CD14-positive monocyte (primary cell): ENCODE results near the gene RDX. TPM values are rescaled to one million over a fixed set of nuclear protein-coding genes. Genes with fewer than 3 reads are reported as not detected.

ENCODE experiments used
- DNase-seq, 3 donors: peaks; one replicate each; pipeline ENCODE4 v3.0.0-alpha.2; 2011 to 2022
- H2AFZ ChIP-seq: 2 replicates; pipeline ENCODE4 v1.6.0; 2012; ENCODE audit warnings: mild to moderate bottlenecking, low read depth, low read length, inconsistent platforms; ENCODE audit not compliant: insufficient read depth, poor library complexity, severe bottlenecking
- H3K27ac ChIP-seq, 2 donors: 1 replicate in 1 of 2; 2 replicates in 1 of 2; pipeline ENCODE4 v1.5.1; 2012 to 2013; ENCODE audit warnings: low read length in 2 of 2, control low read depth in 1 of 2, inconsistent platforms in 1 of 2, low read depth in 1 of 2, mild to moderate bottlenecking in 1 of 2
- H3K27me3 ChIP-seq, 2 donors: one replicate each; pipeline versions ENCODE4 v1.6.0 to v1.6.1; 2011 to 2013; ENCODE audit warnings: low read length in 2 of 2; ENCODE audit not compliant: control insufficient read depth in 2 of 2, insufficient read depth in 2 of 2
- H3K36me3 ChIP-seq, 2 donors: replicated peaks in 1 of 2; 1 replicate in 1 of 2; 2 replicates in 1 of 2; pipeline versions ENCODE4 v1.5.1 to v1.6.1; 2012 to 2013; ENCODE audit warnings: low read length in 2 of 2, control low read depth in 1 of 2, inconsistent platforms in 1 of 2, mild to moderate bottlenecking in 1 of 2; ENCODE audit not compliant: insufficient read depth in 2 of 2, control insufficient read depth in 1 of 2
- H3K4me1 ChIP-seq, 2 donors: 1 replicate in 1 of 2; 2 replicates in 1 of 2; pipeline versions ENCODE4 v1.5.1 to v1.6.1; 2012 to 2013; ENCODE audit warnings: low read length in 2 of 2, control low read depth in 1 of 2, inconsistent platforms in 1 of 2, mild to moderate bottlenecking in 1 of 2, moderate library complexity in 1 of 2; ENCODE audit not compliant: insufficient read depth in 2 of 2, control insufficient read depth in 1 of 2
- H3K4me2 ChIP-seq: replicated peaks from 2 replicates; pipeline ENCODE3; 2012; ENCODE audit warnings: low read length, moderate library complexity, mild to moderate bottlenecking; ENCODE audit not compliant: poor library complexity, severe bottlenecking; ENCODE audit errors: extremely low read depth
- H3K4me3 ChIP-seq, 3 experiments: fragments of 200-600 bp in 1 of 3; sonication (generic) in 1 of 3; replicated peaks in 1 of 3; 1 replicate in 2 of 3; 2 replicates in 1 of 3; pipeline ENCODE4 v1.5.1; 2011 to 2013; ENCODE audit warnings: low read length in 3 of 3, mild to moderate bottlenecking in 3 of 3, control low read depth in 2 of 3, low read depth in 2 of 3, inconsistent platforms in 1 of 3, moderate library complexity in 1 of 3
- H3K79me2 ChIP-seq: 2 replicates; pipeline ENCODE4 v1.6.0; 2012; ENCODE audit warnings: mild to moderate bottlenecking, control low read depth, inconsistent platforms, low read length, moderate library complexity; ENCODE audit not compliant: insufficient read depth
- H3K9ac ChIP-seq: 2 replicates; pipeline ENCODE4 v1.6.0; 2017; ENCODE audit warnings: low read length, mild to moderate bottlenecking; ENCODE audit not compliant: insufficient read depth, poor library complexity, severe bottlenecking
- H3K9me3 ChIP-seq, 2 donors: replicated peaks in 1 of 2; 1 replicate in 1 of 2; 2 replicates in 1 of 2; pipeline versions ENCODE4 v1.5.1 to v1.6.1; 2012 to 2013; ENCODE audit warnings: low read length in 2 of 2, control low read depth in 1 of 2; ENCODE audit not compliant: control insufficient read depth in 1 of 2, insufficient read depth in 1 of 2
- H4K20me1 ChIP-seq: 2 replicates; pipeline ENCODE4 v1.6.0; 2012; ENCODE audit warnings: mild to moderate bottlenecking, low read length, control low read depth, moderate library complexity; ENCODE audit not compliant: insufficient read depth
- H3K27ac Mint-ChIP-seq, 7 donors: one replicate each; pipeline ENCODE4 v1.8.0; 2020; ENCODE audit warnings: mild to moderate bottlenecking in 7 of 7, mixed read lengths in 7 of 7, moderate library complexity in 6 of 7, inconsistent platforms in 2 of 7
- H3K27me3 Mint-ChIP-seq, 3 donors: one replicate each; pipeline ENCODE4 v1.8.0; 2021 to 2022; ENCODE audit warnings: low read depth in 3 of 3, mild to moderate bottlenecking in 3 of 3, mixed read lengths in 3 of 3, moderate library complexity in 3 of 3, inconsistent platforms in 1 of 3
- H3K36me3 Mint-ChIP-seq, 2 donors: one replicate each; pipeline ENCODE4 v1.8.0; 2020; ENCODE audit warnings: mixed read lengths in 2 of 2, inconsistent platforms in 1 of 2, mild to moderate bottlenecking in 1 of 2
- H3K4me1 Mint-ChIP-seq: one replicate; pipeline ENCODE4 v1.8.0; 2020; ENCODE audit warnings: mild to moderate bottlenecking, mixed read lengths
- H3K4me3 Mint-ChIP-seq, 2 donors: one replicate each; pipeline ENCODE4 v1.8.0; 2020; ENCODE audit warnings: mild to moderate bottlenecking in 2 of 2, mixed read lengths in 2 of 2, moderate library complexity in 1 of 2
- H3K9me3 Mint-ChIP-seq, 7 donors: one replicate each; pipeline ENCODE4 v1.8.0; 2020 to 2022; ENCODE audit warnings: mixed read lengths in 7 of 7, mild to moderate bottlenecking in 6 of 7, moderate library complexity in 6 of 7, inconsistent platforms in 2 of 7
- WGBS: methylation state at CpG from one replicate; pipeline ENCODE4 v1.1.5; 2013; ENCODE audit warnings: missing lambda C conversion rate; ENCODE audit not compliant: insufficient coverage; 5-methylcytosine and 5-hydroxymethylcytosine counted together
- intact Hi-C, 2 donors: fragments of 100-400 bp; cut with micrococcal nuclease; formaldehyde crosslinking; loops; one replicate each; pipeline versions ENCODE4 v1.15.0 to v1.15.1; 2023
- polyA plus RNA-seq, 3 donors: library from polyadenylated mRNA; depleted of rRNA in 1 of 3; unstranded in 2 of 3; stranded (reverse) in 1 of 3; fragments of 300-500 nt in 2 of 3; fragments of >200 nt in 1 of 3; fragmentation: Illumina TruSeq in 2 of 3; gene quantifications; 1 replicate in 2 of 3; 2 replicates in 1 of 3; pipeline ENCODE4 v1.2.3, GENCODE V29; 2012 to 2021
- TF ChIP-seq, protein P1 (sequence below): fragments of 200-600 bp; IDR thresholded peaks from one replicate; pipeline ENCODE4 v1.8.0; 2022; ENCODE audit warnings: antibody characterized with exemption, mild to moderate bottlenecking

RDX gene
- polyA plus RNA-seq, 3 donors, result 11.9 to 22.0 (median 20.9) TPM

- Mint-ChIP-seq H3K27me3 (peaks cover 0 to under 1% (median 0%) of the 10 kb centered on the region in 3 donors), H3K4me1 (no peaks in the 10 kb centered on the region), H3K36me3 (peaks cover 34 to 51% of the 10 kb centered on the region in 2 donors), H3K27ac (no peak overlapping the region), H3K9me3 (no peaks in the 10 kb centered on the region), H3K4me3 (no peak overlapping the region)
- H3K79me2 ChIP-seq, result no peaks in the 10 kb centered on the region
- no peaks in the 10 kb centered on the region for H3K4me1 ChIP-seq
- H3K27ac ChIP-seq, result no peak overlapping the region
- H3K9ac ChIP-seq, result no peak overlapping the region
- no peaks in the 10 kb centered on the region for H4K20me1 ChIP-seq
- no peak for DNase-seq
- TF ChIP-seq, protein P1, sequence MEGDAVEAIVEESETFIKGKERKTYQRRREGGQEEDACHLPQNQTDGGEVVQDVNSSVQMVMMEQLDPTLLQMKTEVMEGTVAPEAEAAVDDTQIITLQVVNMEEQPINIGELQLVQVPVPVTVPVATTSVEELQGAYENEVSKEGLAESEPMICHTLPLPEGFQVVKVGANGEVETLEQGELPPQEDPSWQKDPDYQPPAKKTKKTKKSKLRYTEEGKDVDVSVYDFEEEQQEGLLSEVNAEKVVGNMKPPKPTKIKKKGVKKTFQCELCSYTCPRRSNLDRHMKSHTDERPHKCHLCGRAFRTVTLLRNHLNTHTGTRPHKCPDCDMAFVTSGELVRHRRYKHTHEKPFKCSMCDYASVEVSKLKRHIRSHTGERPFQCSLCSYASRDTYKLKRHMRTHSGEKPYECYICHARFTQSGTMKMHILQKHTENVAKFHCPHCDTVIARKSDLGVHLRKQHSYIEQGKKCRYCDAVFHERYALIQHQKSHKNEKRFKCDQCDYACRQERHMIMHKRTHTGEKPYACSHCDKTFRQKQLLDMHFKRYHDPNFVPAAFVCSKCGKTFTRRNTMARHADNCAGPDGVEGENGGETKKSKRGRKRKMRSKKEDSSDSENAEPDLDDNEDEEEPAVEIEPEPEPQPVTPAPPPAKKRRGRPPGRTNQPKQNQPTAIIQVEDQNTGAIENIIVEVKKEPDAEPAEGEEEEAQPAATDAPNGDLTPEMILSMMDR, result no peak
- no peaks in the 10 kb centered on the region for H3K9me3 ChIP-seq
- no CpG with 5 or more reads among the region's 3 CpGs for WGBS
- no peak overlapping the region for H3K4me2 ChIP-seq
- H3K36me3 ChIP-seq, result peaks cover 48 to 82% of the 10 kb centered on the region in 2 donors
- intact Hi-C loops, result no loop called here
- no peak overlapping the region for H3K4me3 ChIP-seq
- H2AFZ ChIP-seq, result no peak overlapping the region
- H3K27me3 ChIP-seq, result no peaks in the 10 kb centered on the region
These were observed 136.4 kb downstream of the RDX start for GRCh38 chr11:110160016-110160415.

DNA sequence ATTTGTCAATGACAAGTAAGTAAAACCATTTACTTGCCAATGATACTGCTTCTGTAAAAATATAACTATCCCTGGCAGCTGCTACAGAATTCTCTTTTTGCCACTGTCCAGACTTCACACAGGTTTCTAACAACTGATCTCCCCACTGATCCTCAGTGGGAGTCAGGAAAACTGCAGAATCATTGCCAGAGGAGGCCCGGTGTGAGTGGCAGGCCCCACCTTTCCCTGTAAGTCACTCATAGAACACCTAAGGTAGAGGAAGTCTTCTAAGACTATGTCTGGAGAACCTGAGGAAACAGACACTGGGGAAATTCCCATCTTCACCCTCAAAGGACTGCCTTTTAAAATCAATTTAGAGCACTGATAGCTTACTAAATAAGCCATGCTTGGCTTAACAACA lies 136.9 kb downstream of the RDX start:
- H3K9me3 ChIP-seq, result no peaks in the 10 kb centered on the region
- TF ChIP-seq, protein P1, result no peak
- Mint-ChIP-seq H3K27me3 (no peaks in the 10 kb centered on the region), H3K27ac (peak overlapping the region in 2 of 7 donors; percentile 17 to 41), H3K9me3 (no peaks in the 10 kb centered on the region), H3K4me1 (no peaks in the 10 kb centered on the region), H3K4me3 (no peak overlapping the region), H3K36me3 (peaks cover 29 to 50% of the 10 kb centered on the region in 2 donors)
- H3K4me3 ChIP-seq, result no peak overlapping the region
- H3K4me1 ChIP-seq, result no peaks in the 10 kb centered on the region
- H3K36me3 ChIP-seq, result peaks cover 43 to 77% of the 10 kb centered on the region in 2 donors
- H3K9ac ChIP-seq, result no peak overlapping the region
- no peak overlapping the region for H2AFZ ChIP-seq
- intact Hi-C loops, result no loop called here
- H3K27me3 ChIP-seq, result no peaks in the 10 kb centered on the region
- H4K20me1 ChIP-seq, result no peaks in the 10 kb centered on the region
- DNase-seq, result no peak
- no peaks in the 10 kb centered on the region for H3K79me2 ChIP-seq
- H3K27ac ChIP-seq, result peak overlapping the region in 1 of 2 donors; percentile 27
- no peak overlapping the region for H3K4me2 ChIP-seq
- no CpG with 5 or more reads among the region's 1 CpG for WGBS
